ENCODE data around the gene PF4V1. TPM values are rescaled to one million over a fixed set of nuclear protein-coding genes. Genes with fewer than 3 reads are reported as not detected.

PF4V1 gene
- total RNA-seq, 1 donor from 2014 or later: not detected

DNA sequence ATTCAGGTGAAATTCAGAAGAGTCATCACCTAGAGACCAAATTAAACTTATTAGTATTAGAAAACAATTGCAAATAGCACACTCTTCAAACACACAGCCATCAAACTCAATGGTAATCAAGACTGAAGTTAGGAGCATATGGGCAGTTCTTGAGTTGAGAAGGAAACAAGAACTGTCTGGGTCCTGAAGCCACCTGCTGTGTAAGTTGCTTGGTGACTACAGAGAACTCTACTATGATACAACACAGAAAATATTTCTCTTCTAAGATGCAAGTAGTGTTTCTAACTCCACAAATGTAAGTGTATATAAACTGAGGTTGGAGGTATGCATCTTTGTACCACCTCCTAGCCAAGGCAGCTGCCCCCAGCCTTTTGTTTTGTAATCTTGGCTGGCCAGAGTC, 325 bp upstream of the PF4V1 start:
- Histone ChIP-seq H3K4me3 (no peak overlapping the region), H3K36me3 (no peaks in the 10 kb centered on the region), H3K27me3 (ENCODE audit: low read depth) (no peaks in the 10 kb centered on the region), H3K9me3 (no peaks in the 10 kb centered on the region), H3K4me1 (peaks cover 15% of the 10 kb centered on the region), H3K27ac (no peak overlapping the region)
- ATAC-seq (no peak), DNase-seq (no peak)
- TF ChIP-seq, protein P1, sequence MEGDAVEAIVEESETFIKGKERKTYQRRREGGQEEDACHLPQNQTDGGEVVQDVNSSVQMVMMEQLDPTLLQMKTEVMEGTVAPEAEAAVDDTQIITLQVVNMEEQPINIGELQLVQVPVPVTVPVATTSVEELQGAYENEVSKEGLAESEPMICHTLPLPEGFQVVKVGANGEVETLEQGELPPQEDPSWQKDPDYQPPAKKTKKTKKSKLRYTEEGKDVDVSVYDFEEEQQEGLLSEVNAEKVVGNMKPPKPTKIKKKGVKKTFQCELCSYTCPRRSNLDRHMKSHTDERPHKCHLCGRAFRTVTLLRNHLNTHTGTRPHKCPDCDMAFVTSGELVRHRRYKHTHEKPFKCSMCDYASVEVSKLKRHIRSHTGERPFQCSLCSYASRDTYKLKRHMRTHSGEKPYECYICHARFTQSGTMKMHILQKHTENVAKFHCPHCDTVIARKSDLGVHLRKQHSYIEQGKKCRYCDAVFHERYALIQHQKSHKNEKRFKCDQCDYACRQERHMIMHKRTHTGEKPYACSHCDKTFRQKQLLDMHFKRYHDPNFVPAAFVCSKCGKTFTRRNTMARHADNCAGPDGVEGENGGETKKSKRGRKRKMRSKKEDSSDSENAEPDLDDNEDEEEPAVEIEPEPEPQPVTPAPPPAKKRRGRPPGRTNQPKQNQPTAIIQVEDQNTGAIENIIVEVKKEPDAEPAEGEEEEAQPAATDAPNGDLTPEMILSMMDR (IDR thresholded peaks at IDR 0.05): no peak
- intact Hi-C loops (cut with DNase I): no loop called here

DNA sequence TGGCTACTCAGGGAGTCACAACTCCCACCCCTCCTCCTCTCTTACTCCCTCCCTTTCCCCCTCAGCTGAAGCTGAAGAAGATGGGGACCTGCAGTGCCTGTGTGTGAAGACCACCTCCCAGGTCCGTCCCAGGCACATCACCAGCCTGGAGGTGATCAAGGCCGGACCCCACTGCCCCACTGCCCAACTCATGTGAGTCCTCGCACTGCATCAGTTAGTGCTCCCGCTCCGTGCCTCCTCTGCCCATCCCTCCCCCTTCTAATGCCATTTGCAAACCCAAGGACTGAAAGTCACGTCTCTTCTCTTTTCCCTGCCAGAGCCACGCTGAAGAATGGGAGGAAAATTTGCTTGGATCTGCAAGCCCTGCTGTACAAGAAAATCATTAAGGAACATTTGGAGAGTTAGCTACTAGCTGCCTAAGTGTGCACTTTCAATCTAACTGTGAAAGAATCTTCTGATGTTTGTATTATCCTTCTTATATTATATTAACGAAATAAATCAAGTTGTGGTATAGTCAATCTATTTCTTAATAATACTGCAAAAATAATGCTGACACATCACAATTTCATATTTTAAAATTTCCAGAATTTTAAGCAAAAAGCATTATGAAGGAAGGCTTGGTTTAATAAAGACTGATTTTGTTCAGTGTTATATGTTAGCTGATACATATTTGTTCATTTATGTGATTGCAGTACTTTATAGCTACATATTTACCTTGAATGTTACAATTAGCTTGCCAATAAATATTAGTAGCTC, 800 bp downstream of the PF4V1 start:
- peaks cover 15% of the 10 kb centered on the region for H3K4me1 ChIP-seq
- no peaks in the 10 kb centered on the region for H3K36me3 ChIP-seq
- TF ChIP-seq, protein P1 (IDR thresholded peaks at IDR 0.05): no peak
- intact Hi-C loops (cut with DNase I): no loop called here
- H3K27me3 ChIP-seq (ENCODE audit: low read depth): no peaks in the 10 kb centered on the region
- DNase-seq (no peak), ATAC-seq (no peak)
- H3K27ac ChIP-seq: no peak overlapping the region
- H3K9me3 ChIP-seq: no peaks in the 10 kb centered on the region
- no peak overlapping the region for H3K4me3 ChIP-seq

DNA sequence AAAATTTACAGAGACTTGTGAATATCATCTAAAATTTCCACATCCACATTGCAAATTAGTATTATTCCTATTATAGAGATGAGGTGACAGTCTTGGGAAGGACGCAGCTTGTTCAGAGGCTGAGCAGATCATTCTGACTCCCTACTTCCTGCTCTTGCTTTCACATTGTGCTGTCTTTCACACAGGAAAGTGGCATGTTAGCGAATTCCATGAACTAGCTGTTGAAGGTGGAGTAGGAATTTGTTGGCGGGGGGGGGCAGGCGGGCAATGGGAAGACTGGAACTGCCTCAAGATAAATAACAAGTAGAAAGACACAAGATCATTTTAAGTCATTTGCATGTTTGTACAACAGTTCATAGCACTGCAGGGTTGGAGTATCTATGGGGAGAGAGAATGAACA, 2.3 kb downstream of the PF4V1 start:
- no peaks in the 10 kb centered on the region for H3K9me3 ChIP-seq
- no peaks in the 10 kb centered on the region for H3K27me3 ChIP-seq (ENCODE audit: low read depth)
- TF ChIP-seq, protein P1 (IDR thresholded peaks at IDR 0.05): no peak
- no peak for DNase-seq
- intact Hi-C loops (cut with DNase I): no loop called here
- peaks cover 15% of the 10 kb centered on the region for H3K4me1 ChIP-seq
- H3K36me3 ChIP-seq: no peaks in the 10 kb centered on the region
- H3K4me3 ChIP-seq: no peak overlapping the region
- no peak overlapping the region for H3K27ac ChIP-seq
- peak in 1 of 2 donors; percentile 39 for ATAC-seq

DNA sequence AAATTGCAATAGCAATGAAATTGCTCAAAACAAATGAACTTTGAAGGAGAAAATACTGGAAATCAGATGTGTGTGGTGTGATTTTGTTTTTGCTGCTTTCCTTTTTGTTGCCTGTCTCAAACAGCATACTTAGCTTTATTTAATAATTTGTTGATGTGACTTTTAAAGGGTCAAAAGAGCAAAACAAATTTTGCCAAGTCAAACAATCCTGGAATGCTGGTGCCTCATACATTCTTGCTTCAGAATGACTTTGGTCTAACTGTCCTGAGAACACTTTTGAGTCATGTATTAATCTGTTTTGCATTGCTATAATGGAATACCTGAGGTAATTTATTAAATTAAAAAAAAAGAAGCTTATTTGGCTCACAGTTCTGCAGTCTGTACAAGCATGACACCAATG, 3.4 kb downstream of the PF4V1 start:
- H3K4me1 ChIP-seq: peaks cover 15% of the 10 kb centered on the region
- TF ChIP-seq, protein P1 (IDR thresholded peaks at IDR 0.05): no peak
- H3K27ac ChIP-seq: no peak overlapping the region
- intact Hi-C loops (cut with DNase I): no loop called here
- DNase-seq: no peak
- ATAC-seq: peak; percentile 33 to 72
- H3K36me3 ChIP-seq: no peaks in the 10 kb centered on the region
- H3K4me3 ChIP-seq: no peak overlapping the region
- no peaks in the 10 kb centered on the region for H3K9me3 ChIP-seq
- H3K27me3 ChIP-seq (ENCODE audit: low read depth): no peaks in the 10 kb centered on the region

DNA sequence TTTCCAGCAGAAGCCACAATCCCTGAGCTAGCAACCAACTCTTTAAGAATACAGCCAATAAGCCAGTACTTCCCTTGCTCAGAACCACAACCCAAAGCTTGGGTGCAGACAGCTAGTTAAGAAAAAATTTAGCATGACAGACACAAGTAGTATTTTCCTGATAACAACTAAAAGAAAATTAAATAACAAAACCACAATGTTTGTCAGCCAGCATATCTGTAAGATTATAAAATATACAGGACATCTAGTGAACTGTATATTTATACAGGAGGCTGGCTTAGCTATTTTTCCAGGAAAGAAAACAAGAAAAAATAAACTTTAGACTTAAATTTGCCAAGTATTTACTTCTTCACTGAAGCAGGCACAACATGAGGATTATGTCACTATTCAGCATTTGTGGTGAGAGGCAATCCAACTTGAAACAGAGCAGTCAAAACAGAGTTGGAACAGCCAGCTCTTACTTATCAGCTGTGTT, 6.6 kb downstream of the PF4V1 start:
- intact Hi-C loops (cut with DNase I): no loop called here
- Histone ChIP-seq H3K36me3 (no peaks in the 10 kb centered on the region), H3K9me3 (no peaks in the 10 kb centered on the region), H3K27ac (no peak overlapping the region), H3K4me3 (no peak overlapping the region), H3K27me3 (ENCODE audit: low read depth) (no peaks in the 10 kb centered on the region), H3K4me1 (peaks cover 7% of the 10 kb centered on the region)
- no peak for DNase-seq
- TF ChIP-seq, protein P1 (IDR thresholded peaks at IDR 0.05): no peak
- no peak for ATAC-seq
